Measurements from ENCODE around the gene SPG7.

- no peak for TF ChIP-seq CTCF (IDR thresholded peaks at IDR 0.05)
- TF ChIP-seq POLR2A (IDR thresholded peaks at IDR 0.05): no peak
These were observed 47.6 kb upstream of the SPG7 start for GRCh38 chr16:89460556-89460955.
